Stimulated activated CD4-positive, alpha-beta T cell treated with anti-CD3 and anti-CD28 coated beads, Interleukin-15, amount 100 ng/mL, for 1 hour (primary cell): ENCODE measurements around the gene RASL10A.
"Not testable (repeated sequence)": the region's sequence is repeated elsewhere in the genome, so short reads cannot be mapped to it uniquely, and the experiment has no call there.

Experiments used
- DNase-seq, 2 donors: peaks; one replicate each; pipeline ENCODE4 v3.0.0-alpha.2; 2020; ENCODE audit warnings: low read depth in 1 of 2, low spot score in 1 of 2

Gene RASL10A

GRCh38 chr22:29315286-29316140 lies at the start of gene RASL10A:
RASL10A (minus strand) TSS chr22:29315697; CDS start chr22:29315246, 451 bp downstream.
- DNase-seq = no peak

GRCh38 chr22:29359469-29359868 lies 44.0 kb upstream of the RASL10A start:
- no peak for DNase-seq

GRCh38 chr22:29357193-29357890 lies 41.8 kb upstream of the RASL10A start:
- not testable (repeated sequence) for DNase-seq

- no peak for DNase-seq
Observed at GRCh38 chr22:29353860-29354259, 38.4 kb upstream of the RASL10A start.

- no peak for DNase-seq
Observed at GRCh38 chr22:29353286-29353685, 37.8 kb upstream of the RASL10A start.

GRCh38 chr22:29352778-29353177 lies 37.3 kb upstream of the RASL10A start:
- DNase-seq = no peak

GRCh38 chr22:29351891-29352290 lies 36.4 kb upstream of the RASL10A start:
- DNase-seq = no peak

- DNase-seq = no peak
Observed at GRCh38 chr22:29351042-29351441, 35.5 kb upstream of the RASL10A start.

- no peak for DNase-seq
Observed at GRCh38 chr22:29348956-29349355, 33.5 kb upstream of the RASL10A start.

GRCh38 chr22:29348041-29348440 lies 32.5 kb upstream of the RASL10A start:
- DNase-seq = no peak

- no peak for DNase-seq
Observed at GRCh38 chr22:29346659-29347058, 31.2 kb upstream of the RASL10A start.

GRCh38 chr22:29345932-29346331 lies 30.4 kb upstream of the RASL10A start:
- no peak for DNase-seq

- DNase-seq = not testable (repeated sequence)
Observed at GRCh38 chr22:29344889-29345288, 29.4 kb upstream of the RASL10A start.

GRCh38 chr22:29344137-29344536 lies 28.6 kb upstream of the RASL10A start:
- no peak for DNase-seq

- no peak for DNase-seq
Observed at GRCh38 chr22:29343313-29343805, 27.9 kb upstream of the RASL10A start.

GRCh38 chr22:29342577-29343312 lies 27.2 kb upstream of the RASL10A start:
- DNase-seq = no peak

- DNase-seq = no peak
Observed at GRCh38 chr22:29342177-29342576, 26.7 kb upstream of the RASL10A start.

GRCh38 chr22:29341849-29342127 lies 26.3 kb upstream of the RASL10A start:
- no peak for DNase-seq

- DNase-seq = no peak
Observed at GRCh38 chr22:29341056-29341848, 25.8 kb upstream of the RASL10A start.

- DNase-seq = no peak
Observed at GRCh38 chr22:29340566-29340965, 25.1 kb upstream of the RASL10A start.
